GM23338 (cell line): ENCODE results near the gene DAPK2.

Experiments
- CTCF ChIP-seq, 2 experiments: fragments of 200-600 bp in 1 of 2; sonication (generic) in 1 of 2; conservative IDR thresholded peaks; 2 replicates each; pipeline versions ENCODE4 v1.5.1 to v1.6.1; 2016 to 2017; ENCODE audit warnings: antibody characterized with exemption in 2 of 2, low read depth in 2 of 2, mild to moderate bottlenecking in 2 of 2, moderate library complexity in 1 of 2
- EZH2 ChIP-seq: fragments of 200-600 bp; sonication (generic); IDR thresholded peaks from one replicate; pipeline ENCODE4 v1.8.0; 2017; ENCODE audit warnings: antibody characterized with exemption, mild to moderate bottlenecking, low read depth; ENCODE audit not compliant: unreplicated experiment
- JUNB ChIP-seq: IDR thresholded peaks from one replicate; pipeline ENCODE4 v1.6.1; 2016; ENCODE audit warnings: antibody characterized with exemption; ENCODE audit not compliant: unreplicated experiment
- POLR2AphosphoS5 ChIP-seq: IDR thresholded peaks from 2 replicates; pipeline ENCODE4 v1.6.1; 2016; ENCODE audit warnings: antibody characterized with exemption, low read depth
- REST ChIP-seq: IDR thresholded peaks from one replicate; pipeline ENCODE4 v1.6.1; 2018; ENCODE audit warnings: antibody characterized with exemption; ENCODE audit not compliant: unreplicated experiment

GRCh38 chr15:63967616-63968015 is 78.7 kb downstream of the DAPK2 start:
- TF ChIP-seq CTCF (conservative IDR thresholded peaks at IDR 0.05; ENCODE audit: low read depth in 2 of 2), result no peak
- TF ChIP-seq POLR2AphosphoS5, result no peak
- TF ChIP-seq EZH2, result no peak
- TF ChIP-seq JUNB, result no peak
- no peak for TF ChIP-seq REST
